ENCODE measurements around the gene FKBP8.

DNA sequence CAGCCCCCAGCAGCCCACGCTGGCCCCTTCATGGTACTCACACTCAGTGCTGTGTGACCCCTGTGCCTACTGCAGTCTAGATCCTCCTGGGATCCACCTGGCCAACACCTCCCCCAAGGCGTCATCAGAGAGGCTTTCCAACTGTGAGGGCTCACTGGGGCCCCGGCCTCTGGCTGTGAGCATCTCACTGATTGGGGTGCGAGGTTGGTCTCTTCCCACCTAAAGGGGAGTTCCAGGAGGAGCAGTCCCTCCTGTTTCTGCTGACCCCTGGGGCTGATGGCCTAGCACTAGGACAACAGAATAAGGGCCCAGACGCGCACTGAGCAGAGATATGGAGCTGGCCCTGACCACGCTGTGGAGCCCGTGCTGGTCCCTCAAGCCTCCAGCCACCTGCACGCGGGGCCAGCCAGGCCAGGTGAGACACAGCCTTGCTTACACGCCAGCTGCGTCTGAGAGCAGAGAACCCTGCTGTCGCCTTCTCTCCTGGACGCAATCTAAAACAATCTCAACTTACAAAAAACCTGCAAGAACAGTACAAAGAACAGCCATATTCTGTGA, 53.7 kb downstream of the FKBP8 start:
- TF ChIP-seq JUND (IDR thresholded peaks at IDR 0.05) (no peak), HNF4A (conservative IDR thresholded peaks at IDR 0.05) (no peak)
